ENCODE data around the gene PRX. TPM values are rescaled to one million over a fixed set of nuclear protein-coding genes. Genes with fewer than 3 reads are reported as not detected.

PRX gene
- total and polyA plus RNA-seq, 2 experiments from 2014 or later = 4.2 TPM

GRCh38 chr19:40389404-40390083 lies 23.6 kb downstream of the PRX start:
- Histone ChIP-seq H4K20me1 (replicated peaks; ENCODE audit: insufficient read depth) (no peaks in the 10 kb centered on the region), H3K9me2 (ENCODE audit: insufficient read depth) (no peaks in the 10 kb centered on the region), H3K36me3 (ENCODE audit: insufficient read depth) (no peaks in the 10 kb centered on the region), H2AFZ (no peak overlapping the region), H3K27me3 (ENCODE audit: insufficient read depth) (no peaks in the 10 kb centered on the region), H3K4me1 (ENCODE audit: insufficient read depth) (no peaks in the 10 kb centered on the region; the same call in 1 of the 2 replicates), H3F3A (replicated peaks; ENCODE audit: low read depth) (no peaks in the 10 kb centered on the region), H3K27ac (ENCODE audit: low read depth) (no peak overlapping the region), H3K4me3 (no peak overlapping the region), H3K4me2 (no peak overlapping the region), H3K79me2 (replicated peaks; ENCODE audit: insufficient read depth) (no peaks in the 10 kb centered on the region)
- Mint-ChIP-seq H3K4me3 (no peak overlapping the region), H3K4me1 (peaks cover 12% of the 10 kb centered on the region), H3K27me3 (ENCODE audit: insufficient read depth, low read depth, poor library complexity) (peaks cover 8% of the 10 kb centered on the region), H3K27ac (no peak overlapping the region), H3K36me3 (ENCODE audit: low read depth) (no peaks in the 10 kb centered on the region), H3K9me3 (no peaks in the 10 kb centered on the region)
- no peak for ATAC-seq
- DNase-seq (ENCODE audit: low spot score) = no peak
- TF ChIP-seq NANOG (IDR thresholded peaks at IDR 0.05; ENCODE audit: borderline replicate concordance) (no peak), ETS1 (IDR thresholded peaks at IDR 0.05) (no peak), JUNB (IDR thresholded peaks at IDR 0.05; ENCODE audit: unreplicated experiment) (no peak), POLR2AphosphoS5 (IDR thresholded peaks at IDR 0.05; ENCODE audit: low read depth) (no peak), REST (IDR thresholded peaks at IDR 0.05; ENCODE audit: unreplicated experiment) (no peak), EZH2phosphoT487 (IDR thresholded peaks at IDR 0.05; ENCODE audit: unreplicated experiment) (no peak), EZH2 (IDR thresholded peaks at IDR 0.05; ENCODE audit: low read depth, unreplicated experiment) (no peak)

GRCh38 chr19:40388481-40388880 lies 24.7 kb downstream of the PRX start:
- Histone ChIP-seq H3F3A (replicated peaks; ENCODE audit: low read depth) (no peaks in the 10 kb centered on the region), H3K4me3 (no peak overlapping the region), H3K27me3 (ENCODE audit: insufficient read depth) (no peaks in the 10 kb centered on the region), H4K20me1 (replicated peaks; ENCODE audit: insufficient read depth) (no peaks in the 10 kb centered on the region), H3K79me2 (replicated peaks; ENCODE audit: insufficient read depth) (no peaks in the 10 kb centered on the region), H3K4me1 (ENCODE audit: insufficient read depth) (no peaks in the 10 kb centered on the region; the same call in 1 of the 2 replicates), H3K36me3 (ENCODE audit: insufficient read depth) (no peaks in the 10 kb centered on the region), H2AFZ (no peak overlapping the region), H3K4me2 (no peak overlapping the region), H3K9me2 (ENCODE audit: insufficient read depth) (no peaks in the 10 kb centered on the region), H3K27ac (ENCODE audit: low read depth) (no peak overlapping the region)
- DNase-seq (ENCODE audit: low spot score) = no peak
- peaks cover 16% of the 10 kb centered on the region for H3K4me1 Mint-ChIP-seq
- ATAC-seq = no peak
- no peaks in the 10 kb centered on the region for H3K36me3 Mint-ChIP-seq (ENCODE audit: low read depth)
- H3K9me3 Mint-ChIP-seq = no peaks in the 10 kb centered on the region
- TF ChIP-seq ZNF331 (CRISPR knock-in tag; IDR thresholded peaks at IDR 0.05; ENCODE audit: low read depth) = no peak
- no peak for TF ChIP-seq ZNF114 (CRISPR knock-in tag; IDR thresholded peaks at IDR 0.05)
- no peak for TF ChIP-seq EZH2 (IDR thresholded peaks at IDR 0.05; ENCODE audit: low read depth, unreplicated experiment)
- no peak for TF ChIP-seq CTCF (conservative IDR thresholded peaks at IDR 0.05; ENCODE audit: low read depth in 2 of 2)
- no peak for TF ChIP-seq EZH2phosphoT487 (IDR thresholded peaks at IDR 0.05; ENCODE audit: unreplicated experiment)
- H3K27me3 Mint-ChIP-seq (ENCODE audit: insufficient read depth, low read depth, poor library complexity) = peaks cover 13% of the 10 kb centered on the region
- no peak overlapping the region for H3K4me3 Mint-ChIP-seq
- H3K27ac Mint-ChIP-seq = no peak overlapping the region
